ENCODE data around the gene CLPSL2.

CLPSL2 gene

GRCh38 chr6:35737413-35738211 lies 38.8 kb upstream of the CLPSL2 start:
- ATAC-seq: peak; percentile 71
- H3K27me3 Mint-ChIP-seq: peaks cover 2% of the 10 kb centered on the region
- H3K36me3 Mint-ChIP-seq: no peaks in the 10 kb centered on the region
- H3K4me3 Mint-ChIP-seq: no peak overlapping the region
- peak overlapping the region; percentile 69 for H3K27ac Mint-ChIP-seq
- H3K9me3 Mint-ChIP-seq: no peaks in the 10 kb centered on the region
- peaks cover 23% of the 10 kb centered on the region for H3K4me1 Mint-ChIP-seq

DNA sequence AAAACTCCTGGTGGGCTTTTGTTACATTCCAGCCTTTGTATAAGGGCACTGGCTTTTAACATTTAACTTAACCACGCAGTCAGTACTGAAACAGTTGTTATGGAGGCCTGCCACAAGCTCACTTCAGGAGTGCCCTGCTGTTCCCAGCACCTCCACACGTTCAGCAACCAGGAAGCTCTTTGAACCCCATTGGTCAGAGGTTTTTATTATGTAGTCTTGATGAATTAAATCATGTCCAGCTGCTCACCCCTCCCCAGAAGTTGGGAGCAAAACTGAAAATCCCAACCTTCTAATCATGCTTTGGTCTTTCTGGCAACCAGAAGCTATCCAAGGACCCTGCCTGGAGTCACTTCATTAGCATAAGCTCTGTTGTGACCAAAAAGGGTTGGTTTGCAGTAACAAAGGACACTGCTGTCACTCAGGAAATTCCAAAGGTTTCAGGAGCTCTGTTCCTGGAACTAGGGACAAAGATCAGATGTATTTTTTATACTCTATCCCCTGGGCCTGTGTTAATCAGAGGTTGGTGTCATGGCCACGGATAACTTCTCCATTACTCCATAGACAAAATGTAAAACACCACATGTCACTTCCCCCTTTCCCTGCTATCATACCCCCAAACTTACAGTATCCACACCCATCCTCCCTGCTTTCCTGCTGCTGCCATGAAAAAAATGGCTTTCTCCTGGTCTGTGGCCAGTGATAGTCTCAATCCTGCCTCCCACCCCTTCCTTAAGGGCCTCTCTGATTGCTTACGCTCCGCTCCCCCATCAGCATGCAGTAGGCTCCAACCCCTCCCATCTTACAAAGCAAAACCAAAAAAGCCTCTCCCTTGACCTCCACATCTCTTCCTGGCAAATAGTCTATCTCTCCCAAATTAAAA lies 36.5 kb upstream of the CLPSL2 start:
- peaks cover 20% of the 10 kb centered on the region for H3K4me1 Mint-ChIP-seq
- H3K36me3 Mint-ChIP-seq: no peaks in the 10 kb centered on the region
- H3K27ac Mint-ChIP-seq: no peak overlapping the region
- H3K4me3 Mint-ChIP-seq: no peak overlapping the region
- no peaks in the 10 kb centered on the region for H3K9me3 Mint-ChIP-seq
- no peak for ATAC-seq
- peaks cover 10% of the 10 kb centered on the region for H3K27me3 Mint-ChIP-seq

DNA sequence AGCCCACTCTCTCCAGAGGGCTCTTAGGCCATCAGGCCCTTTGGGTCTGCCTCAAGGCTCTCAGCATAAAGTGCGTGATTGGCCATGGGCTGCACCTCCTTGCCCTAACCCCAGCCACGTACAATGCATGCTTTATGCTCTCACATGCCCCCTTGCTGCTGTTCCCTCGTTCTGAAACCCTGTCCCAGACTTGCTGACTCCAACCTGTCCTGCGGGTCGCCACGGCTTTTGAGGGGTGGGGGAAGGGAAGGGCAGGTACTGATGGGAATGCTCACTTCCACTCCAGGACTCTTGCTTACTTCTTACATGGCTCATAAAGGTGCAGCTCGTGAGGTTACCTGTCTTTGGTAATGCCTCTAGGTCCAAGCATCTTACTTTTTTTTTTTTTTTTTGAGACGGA lies 33.6 kb upstream of the CLPSL2 start:
- Mint-ChIP-seq H3K36me3 (no peaks in the 10 kb centered on the region), H3K27ac (no peak overlapping the region), H3K9me3 (peaks cover 5% of the 10 kb centered on the region), H3K27me3 (peaks cover 10% of the 10 kb centered on the region), H3K4me1 (no peaks in the 10 kb centered on the region), H3K4me3 (no peak overlapping the region)
- ATAC-seq: no peak

DNA sequence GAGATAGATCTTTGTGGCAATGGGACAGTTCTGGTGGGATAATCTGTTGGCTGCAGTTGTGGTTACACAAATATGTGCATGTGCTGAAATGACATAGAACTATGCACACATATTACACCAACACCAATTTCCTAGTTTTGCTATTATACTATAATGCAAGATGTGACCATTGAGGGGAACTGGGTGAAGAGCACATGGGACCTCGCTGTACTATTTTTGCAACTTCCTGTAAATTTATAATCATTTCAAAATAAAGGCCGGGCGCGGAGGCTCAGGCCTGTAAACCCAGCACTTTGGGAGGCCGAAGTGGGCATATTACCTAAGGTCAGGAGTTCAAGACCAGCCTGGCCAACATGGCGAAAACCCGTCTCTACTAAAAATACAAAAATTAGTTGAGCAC lies 30.9 kb upstream of the CLPSL2 start:
- H3K36me3 Mint-ChIP-seq: no peaks in the 10 kb centered on the region
- H3K4me3 Mint-ChIP-seq: no peak overlapping the region
- no peak overlapping the region for H3K27ac Mint-ChIP-seq
- H3K27me3 Mint-ChIP-seq: peaks cover 10% of the 10 kb centered on the region
- peaks cover 6% of the 10 kb centered on the region for H3K9me3 Mint-ChIP-seq
- H3K4me1 Mint-ChIP-seq: no peaks in the 10 kb centered on the region
- no peak for ATAC-seq

DNA sequence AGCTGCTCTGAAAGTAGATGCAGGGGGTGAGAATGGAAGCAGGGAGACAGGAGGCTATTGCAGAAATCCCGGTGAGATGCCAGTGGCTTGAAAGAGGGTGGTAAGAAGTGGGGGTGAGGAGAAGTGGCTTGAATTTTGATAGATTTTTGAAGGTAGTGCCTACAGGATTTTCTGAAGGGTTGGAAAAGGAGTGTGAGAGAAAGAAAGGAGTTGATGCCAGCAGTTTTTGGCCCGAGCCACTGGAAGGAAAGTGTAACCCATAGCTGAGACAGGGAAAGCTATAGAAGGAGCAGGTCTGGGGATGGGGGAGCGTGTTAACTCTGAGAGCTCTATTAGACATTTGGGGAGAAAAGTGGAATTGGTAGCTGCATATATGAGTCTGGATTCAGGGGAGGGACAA lies 29.9 kb upstream of the CLPSL2 start:
- no peak for ATAC-seq
- H3K36me3 Mint-ChIP-seq: no peaks in the 10 kb centered on the region
- H3K27ac Mint-ChIP-seq: no peak overlapping the region
- no peak overlapping the region for H3K4me3 Mint-ChIP-seq
- peaks cover 6% of the 10 kb centered on the region for H3K9me3 Mint-ChIP-seq
- H3K27me3 Mint-ChIP-seq: peaks cover 11% of the 10 kb centered on the region
- no peaks in the 10 kb centered on the region for H3K4me1 Mint-ChIP-seq

DNA sequence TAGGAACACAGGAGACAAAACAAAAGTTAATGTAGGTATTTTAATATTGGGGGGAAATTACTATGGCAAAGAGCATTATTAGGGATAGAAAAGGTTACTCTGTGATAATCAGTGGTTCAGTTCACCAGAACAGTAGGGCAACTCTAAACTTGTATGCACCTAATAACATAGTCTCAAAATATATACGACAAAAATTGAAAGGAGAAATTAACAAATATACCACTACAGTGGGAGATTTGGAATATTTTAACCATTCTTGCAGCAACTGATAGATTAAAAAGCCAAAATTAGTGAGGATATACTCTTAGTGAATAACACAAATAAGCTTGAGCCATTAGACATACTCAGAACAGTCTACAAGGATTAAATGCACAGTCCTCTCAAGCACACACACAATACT lies 28.5 kb upstream of the CLPSL2 start:
- H3K9me3 Mint-ChIP-seq: peaks cover 6% of the 10 kb centered on the region
- no peak overlapping the region for H3K27ac Mint-ChIP-seq
- peaks cover 19% of the 10 kb centered on the region for H3K27me3 Mint-ChIP-seq
- no peaks in the 10 kb centered on the region for H3K4me1 Mint-ChIP-seq
- no peak for ATAC-seq
- H3K36me3 Mint-ChIP-seq: no peaks in the 10 kb centered on the region
- no peak overlapping the region for H3K4me3 Mint-ChIP-seq

- no peak for ATAC-seq
- Mint-ChIP-seq H3K27me3 (peaks cover 13% of the 10 kb centered on the region), H3K36me3 (no peaks in the 10 kb centered on the region), H3K27ac (no peak overlapping the region), H3K4me1 (no peaks in the 10 kb centered on the region), H3K9me3 (peaks cover 6% of the 10 kb centered on the region), H3K4me3 (no peak overlapping the region)
Measured at GRCh38 chr6:35750557-35750956, 25.8 kb upstream of the CLPSL2 start.

DNA sequence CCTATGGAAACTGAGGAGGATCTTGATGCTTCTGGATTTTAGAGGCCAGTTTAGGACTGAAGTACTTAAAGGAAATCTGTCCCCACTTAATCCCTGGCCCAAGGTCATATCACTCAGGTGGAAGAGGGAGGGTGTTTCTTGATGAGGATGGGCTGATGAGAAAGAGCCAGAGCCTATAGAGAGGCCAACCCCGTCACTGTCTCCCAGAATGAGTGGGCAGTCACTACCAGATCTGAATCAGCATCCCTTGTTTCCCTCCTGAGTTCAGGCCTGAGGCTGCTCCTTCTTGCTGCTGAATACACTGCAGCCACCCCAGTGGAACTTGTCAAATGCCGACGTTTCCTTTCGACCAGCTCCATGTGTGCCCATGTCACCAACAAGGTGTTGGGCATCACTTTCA lies 24.8 kb upstream of the CLPSL2 start:
- H3K4me3 Mint-ChIP-seq: no peak overlapping the region
- peaks cover 13% of the 10 kb centered on the region for H3K27me3 Mint-ChIP-seq
- no peaks in the 10 kb centered on the region for H3K4me1 Mint-ChIP-seq
- no peak for ATAC-seq
- H3K36me3 Mint-ChIP-seq: no peaks in the 10 kb centered on the region
- peaks cover 6% of the 10 kb centered on the region for H3K9me3 Mint-ChIP-seq
- no peak overlapping the region for H3K27ac Mint-ChIP-seq

GRCh38 chr6:35752330-35752729 lies 24.1 kb upstream of the CLPSL2 start:
- Mint-ChIP-seq H3K9me3 (peaks cover 5% of the 10 kb centered on the region), H3K4me3 (no peak overlapping the region), H3K4me1 (peaks cover under 1% of the 10 kb centered on the region), H3K27me3 (peaks cover 16% of the 10 kb centered on the region), H3K36me3 (no peaks in the 10 kb centered on the region), H3K27ac (no peak overlapping the region)
- ATAC-seq: no peak

DNA sequence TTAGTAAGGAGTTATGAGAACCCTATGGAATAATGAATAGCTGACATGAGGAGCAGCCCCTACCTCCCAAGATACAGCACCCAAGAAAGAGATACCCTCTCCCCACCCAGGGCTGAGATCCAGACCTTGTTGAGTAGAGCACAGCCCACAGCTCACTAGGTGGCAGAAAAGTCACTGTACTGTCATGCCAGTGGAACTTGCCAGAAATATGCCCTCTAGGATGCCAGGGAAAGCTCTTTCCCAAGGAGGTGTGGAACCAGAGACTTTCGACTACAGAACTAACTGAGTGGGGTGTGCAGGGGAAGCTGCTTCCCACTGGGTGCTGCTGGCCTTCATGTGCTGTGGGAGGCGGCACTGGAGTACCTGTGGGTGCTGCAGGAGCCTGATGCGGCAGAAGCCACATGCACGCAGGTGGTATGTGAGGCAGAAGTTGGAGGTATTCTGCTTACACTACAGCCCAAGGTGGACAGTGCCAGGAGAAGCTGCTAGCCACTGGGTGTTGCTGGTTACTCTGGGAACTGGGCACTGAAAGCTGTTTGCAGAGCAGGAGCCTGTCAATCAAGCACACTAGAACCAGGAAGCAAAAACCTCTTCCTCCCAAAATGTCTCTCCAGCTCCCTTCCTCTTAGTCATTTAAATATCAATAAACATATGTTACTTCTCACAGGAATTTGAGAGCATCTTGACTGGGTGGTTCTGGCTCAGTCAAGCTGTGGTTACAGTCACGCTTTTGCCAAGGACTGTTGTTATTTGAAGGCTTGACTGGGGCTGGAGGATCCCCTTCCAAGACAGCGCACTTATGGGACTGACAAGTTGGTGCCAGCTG lies 21.7 kb upstream of the CLPSL2 start:
- Mint-ChIP-seq H3K27me3 (peaks cover 35% of the 10 kb centered on the region), H3K27ac (no peak overlapping the region), H3K36me3 (no peaks in the 10 kb centered on the region), H3K4me1 (peaks cover 20% of the 10 kb centered on the region), H3K4me3 (no peak overlapping the region), H3K9me3 (peaks cover 2% of the 10 kb centered on the region)
- ATAC-seq: no peak

DNA sequence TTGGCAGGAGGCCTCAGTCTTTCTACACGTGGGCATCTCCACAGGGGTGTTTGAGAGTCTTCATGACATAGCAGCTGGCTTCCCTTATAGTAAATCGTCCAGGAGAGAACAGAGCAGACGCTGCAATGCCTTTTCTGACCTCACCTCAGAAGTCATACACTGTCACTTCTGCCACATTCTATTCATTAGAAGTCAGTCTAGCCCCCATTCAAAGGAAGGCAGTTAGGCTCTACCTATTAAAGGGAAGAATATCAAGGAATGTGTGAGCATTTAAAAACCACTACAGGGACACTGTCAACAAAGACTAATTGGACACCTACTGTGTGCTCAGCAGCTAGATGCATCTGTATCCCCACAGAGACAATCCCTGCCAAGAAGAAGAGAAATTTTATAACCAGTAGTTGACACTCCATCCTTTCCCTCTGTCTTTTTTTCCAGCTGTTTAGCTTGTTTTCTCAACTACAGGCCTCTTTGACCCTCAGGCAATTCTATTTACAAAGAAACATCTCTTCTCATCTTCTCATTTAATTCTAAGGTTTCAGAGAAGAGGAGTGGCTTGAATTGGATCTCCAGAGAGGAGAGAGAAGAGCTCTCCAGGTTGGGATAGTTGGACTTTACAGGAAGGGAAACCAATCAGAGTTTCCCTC lies 21.0 kb upstream of the CLPSL2 start:
- ATAC-seq: no peak
- Mint-ChIP-seq H3K4me1 (peaks cover 27% of the 10 kb centered on the region), H3K27me3 (peaks cover 42% of the 10 kb centered on the region), H3K27ac (no peak overlapping the region), H3K4me3 (no peak overlapping the region), H3K9me3 (peaks cover 8% of the 10 kb centered on the region), H3K36me3 (peaks cover 6% of the 10 kb centered on the region)

- ATAC-seq: no peak
- peaks cover 9% of the 10 kb centered on the region for H3K36me3 Mint-ChIP-seq
- no peak overlapping the region for H3K27ac Mint-ChIP-seq
- peaks cover 51% of the 10 kb centered on the region for H3K27me3 Mint-ChIP-seq
- H3K4me1 Mint-ChIP-seq: peaks cover 30% of the 10 kb centered on the region
- no peak overlapping the region for H3K4me3 Mint-ChIP-seq
- peaks cover 10% of the 10 kb centered on the region for H3K9me3 Mint-ChIP-seq
Measured at GRCh38 chr6:35757456-35758123, 18.8 kb upstream of the CLPSL2 start.

- peaks cover 42% of the 10 kb centered on the region for H3K4me1 Mint-ChIP-seq
- peaks cover 68% of the 10 kb centered on the region for H3K27me3 Mint-ChIP-seq
- no peak overlapping the region for H3K27ac Mint-ChIP-seq
- ATAC-seq: no peak
- H3K9me3 Mint-ChIP-seq: peaks cover 10% of the 10 kb centered on the region
- no peak overlapping the region for H3K4me3 Mint-ChIP-seq
- peaks cover 9% of the 10 kb centered on the region for H3K36me3 Mint-ChIP-seq
Measured at GRCh38 chr6:35759426-35759825, 17.0 kb upstream of the CLPSL2 start.

- peaks cover 25% of the 10 kb centered on the region for H3K4me1 Mint-ChIP-seq
- no peak overlapping the region for H3K27ac Mint-ChIP-seq
- H3K4me3 Mint-ChIP-seq: no peak overlapping the region
- no peaks in the 10 kb centered on the region for H3K9me3 Mint-ChIP-seq
- peaks cover 41% of the 10 kb centered on the region for H3K27me3 Mint-ChIP-seq
- H3K36me3 Mint-ChIP-seq: peaks cover under 1% of the 10 kb centered on the region
- ATAC-seq: no peak
Measured at GRCh38 chr6:35765739-35766138, 10.7 kb upstream of the CLPSL2 start.

All from stimulated activated memory B cell treated with anti-CD40 and anti-IgM and Interleukin-4, amounts not matched to agents 10 μg/mL and 1 μg/mL and 100 μg/mL, for 72 hours (primary cell).